Epithelial cell of esophagus (primary cell): ENCODE results near the gene MED20.

Source experiments
- DNase-seq: peaks from one replicate; pipeline ENCODE4 v3.0.0; 2010; ENCODE audit warnings: low read depth
- H3K4me3 ChIP-seq: 2 replicates; pipeline ENCODE4 v1.5.1; 2011; ENCODE audit warnings: mild to moderate bottlenecking, low read length, control low read depth
- CTCF ChIP-seq: IDR thresholded peaks from 2 replicates; pipeline ENCODE4 v1.5.1; 2011; ENCODE audit warnings: low read depth, mild to moderate bottlenecking, low read length, control low read depth, inconsistent platforms; ENCODE audit not compliant: insufficient read depth; ENCODE audit errors: missing control alignments

The MED20 gene

GRCh38 chr6:41885930-41886329 lies 35.0 kb downstream of the MED20 start:
- DNase-seq: no peak
- no peak overlapping the region for H3K4me3 ChIP-seq
- no peak for TF ChIP-seq CTCF

GRCh38 chr6:41884957-41885356 lies 36.0 kb downstream of the MED20 start:
- no peak for TF ChIP-seq CTCF
- no peak for DNase-seq
- H3K4me3 ChIP-seq: no peak overlapping the region

- no peak overlapping the region for H3K4me3 ChIP-seq
- DNase-seq: no peak
- TF ChIP-seq CTCF: no peak
These were observed 39.4 kb downstream of the MED20 start for GRCh38 chr6:41881506-41881905.

- TF ChIP-seq CTCF: no peak
- H3K4me3 ChIP-seq: no peak overlapping the region
- peak; percentile 14 for DNase-seq
These were observed 42.0 kb downstream of the MED20 start for GRCh38 chr6:41878961-41879405.

- TF ChIP-seq CTCF: no peak
- H3K4me3 ChIP-seq: no peak overlapping the region
- DNase-seq: peak; percentile 7
These were observed 42.7 kb downstream of the MED20 start for GRCh38 chr6:41878246-41878645.

- no peak for DNase-seq
- H3K4me3 ChIP-seq: no peak overlapping the region
- TF ChIP-seq CTCF: no peak
These were observed 43.8 kb downstream of the MED20 start for GRCh38 chr6:41877051-41877680.

- TF ChIP-seq CTCF: no peak
- no peak overlapping the region for H3K4me3 ChIP-seq
- no peak for DNase-seq
These were observed 46.2 kb downstream of the MED20 start for GRCh38 chr6:41874741-41875140.
